Mesothelial cell of epicardium (in vitro differentiated cells): ENCODE measurements around the gene PIGO. TPM values are rescaled to one million over a fixed set of nuclear protein-coding genes. Genes with fewer than 3 reads are reported as not detected.
A peak's percentile ranks its signal among the peaks of the same experiment; 100 is the strongest.

Experiments
- DNase-seq, 2 experiments: peaks; one replicate each; pipeline ENCODE4 v3.0.0; 2021; ENCODE audit warnings: low spot score in 2 of 2; ENCODE audit not compliant: unreplicated experiment in 2 of 2
- H3K27ac Mint-ChIP-seq: 2 replicates; pipeline ENCODE4 v1.8.0; 2021; ENCODE audit warnings: mixed read lengths
- H3K27me3 Mint-ChIP-seq: 2 replicates; pipeline ENCODE4 v1.8.0; 2021; ENCODE audit warnings: low read depth, mixed read lengths
- H3K36me3 Mint-ChIP-seq: 2 replicates; pipeline ENCODE4 v1.8.0; 2021; ENCODE audit warnings: mixed read lengths
- H3K4me1 Mint-ChIP-seq: 2 replicates; pipeline ENCODE4 v1.8.0; 2021; ENCODE audit warnings: mixed read lengths
- H3K4me3 Mint-ChIP-seq: 2 replicates; pipeline ENCODE4 v1.8.0; 2021; ENCODE audit warnings: mild to moderate bottlenecking, moderate library complexity, mixed read lengths
- H3K9me3 Mint-ChIP-seq: 2 replicates; pipeline ENCODE4 v1.8.0; 2021; ENCODE audit warnings: mixed read lengths
- total RNA-seq: library from RNA; stranded (reverse); gene quantifications from 3 replicates; pipeline ENCODE4 v1.2.1, GENCODE V29; 2021
- TF ChIP-seq, protein P1 (sequence below): fragments of 200-600 bp; sonication (generic); IDR thresholded peaks from one replicate; pipeline ENCODE4 v1.5.0; 2021; ENCODE audit warnings: antibody characterized with exemption; ENCODE audit not compliant: unreplicated experiment

The PIGO gene
- total RNA-seq, 1 donor from 2014 or later = 28.4 TPM

- peaks cover 73% of the 10 kb centered on the region for H3K36me3 Mint-ChIP-seq
- no peak overlapping the region for H3K27ac Mint-ChIP-seq
- peaks cover 14% of the 10 kb centered on the region for H3K9me3 Mint-ChIP-seq
Measured at GRCh38 chr9:35054871-35055644, 41.3 kb downstream of the PIGO start.

DNA sequence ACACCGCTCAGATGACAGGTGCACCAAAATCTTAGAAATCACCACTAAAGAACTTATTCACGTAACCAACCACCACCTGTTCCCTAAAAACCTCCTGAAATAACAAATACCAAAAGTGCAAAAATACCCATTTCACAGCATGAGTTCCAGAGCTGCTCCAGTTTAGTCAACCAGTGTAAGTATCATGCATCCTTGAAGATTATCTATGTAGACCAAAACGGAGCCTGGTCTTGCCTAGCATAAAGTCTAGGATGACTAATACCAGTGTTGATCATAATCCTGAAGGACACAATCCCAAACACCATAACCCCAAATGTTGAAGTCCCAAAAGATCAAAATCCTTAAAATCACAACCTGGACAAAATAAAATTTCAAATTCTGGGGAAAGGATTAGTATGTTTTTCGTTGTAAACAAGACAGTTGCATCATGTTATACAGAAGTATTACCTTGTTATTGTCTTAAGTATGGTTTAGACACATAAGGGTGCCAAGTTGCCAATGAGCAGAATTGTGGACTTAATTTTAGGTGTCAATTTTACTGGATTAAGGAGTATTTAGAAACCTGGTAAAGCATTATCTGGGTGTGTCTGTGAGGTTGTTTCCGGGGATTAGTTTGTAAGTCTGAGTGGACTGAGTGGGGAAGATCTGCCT lies 42.1 kb downstream of the PIGO start:
- Mint-ChIP-seq H3K27ac (no peak overlapping the region), H3K4me3 (no peak overlapping the region), H3K9me3 (peaks cover 14% of the 10 kb centered on the region), H3K36me3 (peaks cover 67% of the 10 kb centered on the region), H3K27me3 (no peaks in the 10 kb centered on the region), H3K4me1 (no peaks in the 10 kb centered on the region)
- DNase-seq = no peak
- TF ChIP-seq, protein P1, sequence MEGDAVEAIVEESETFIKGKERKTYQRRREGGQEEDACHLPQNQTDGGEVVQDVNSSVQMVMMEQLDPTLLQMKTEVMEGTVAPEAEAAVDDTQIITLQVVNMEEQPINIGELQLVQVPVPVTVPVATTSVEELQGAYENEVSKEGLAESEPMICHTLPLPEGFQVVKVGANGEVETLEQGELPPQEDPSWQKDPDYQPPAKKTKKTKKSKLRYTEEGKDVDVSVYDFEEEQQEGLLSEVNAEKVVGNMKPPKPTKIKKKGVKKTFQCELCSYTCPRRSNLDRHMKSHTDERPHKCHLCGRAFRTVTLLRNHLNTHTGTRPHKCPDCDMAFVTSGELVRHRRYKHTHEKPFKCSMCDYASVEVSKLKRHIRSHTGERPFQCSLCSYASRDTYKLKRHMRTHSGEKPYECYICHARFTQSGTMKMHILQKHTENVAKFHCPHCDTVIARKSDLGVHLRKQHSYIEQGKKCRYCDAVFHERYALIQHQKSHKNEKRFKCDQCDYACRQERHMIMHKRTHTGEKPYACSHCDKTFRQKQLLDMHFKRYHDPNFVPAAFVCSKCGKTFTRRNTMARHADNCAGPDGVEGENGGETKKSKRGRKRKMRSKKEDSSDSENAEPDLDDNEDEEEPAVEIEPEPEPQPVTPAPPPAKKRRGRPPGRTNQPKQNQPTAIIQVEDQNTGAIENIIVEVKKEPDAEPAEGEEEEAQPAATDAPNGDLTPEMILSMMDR = no peak

More at GRCh38 chr9:35054871-35055644, 41.3 kb downstream of the PIGO start:
- no peak overlapping the region for H3K4me3 Mint-ChIP-seq
- no peaks in the 10 kb centered on the region for H3K27me3 Mint-ChIP-seq
- no peaks in the 10 kb centered on the region for H3K4me1 Mint-ChIP-seq
- TF ChIP-seq, protein P1 = no peak
- no peak for DNase-seq

- no peaks in the 10 kb centered on the region for H3K4me1 Mint-ChIP-seq
- peaks cover 14% of the 10 kb centered on the region for H3K9me3 Mint-ChIP-seq
- TF ChIP-seq, protein P1 = peak; percentile 84
- no peak for DNase-seq
- no peak overlapping the region for H3K27ac Mint-ChIP-seq
- no peak overlapping the region for H3K4me3 Mint-ChIP-seq
- no peaks in the 10 kb centered on the region for H3K27me3 Mint-ChIP-seq
- peaks cover 59% of the 10 kb centered on the region for H3K36me3 Mint-ChIP-seq
Measured at GRCh38 chr9:35051069-35051967, 45.1 kb downstream of the PIGO start.

DNA sequence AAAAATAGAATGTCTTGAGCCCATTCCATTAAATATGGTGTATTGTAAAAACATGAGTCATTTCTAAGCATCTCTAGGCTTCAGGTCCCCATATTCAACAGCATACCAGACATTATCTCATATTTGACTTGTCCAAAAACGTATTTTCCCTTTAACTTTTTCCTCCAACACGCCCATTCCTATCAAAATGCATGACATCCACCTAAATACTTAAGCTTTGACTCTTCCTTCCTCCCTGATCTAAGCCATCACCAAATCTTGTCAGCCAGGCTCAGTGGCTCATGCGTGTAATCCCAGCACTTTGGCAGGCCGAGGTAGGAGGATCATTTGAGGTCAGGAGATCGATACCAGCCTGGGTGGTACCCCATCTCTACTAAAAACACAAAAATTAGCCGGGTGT lies 47.9 kb downstream of the PIGO start:
- Mint-ChIP-seq H3K9me3 (peaks cover 4% of the 10 kb centered on the region), H3K4me3 (no peak overlapping the region), H3K27ac (no peak overlapping the region), H3K36me3 (peaks cover 42% of the 10 kb centered on the region), H3K4me1 (no peaks in the 10 kb centered on the region), H3K27me3 (no peaks in the 10 kb centered on the region)
- DNase-seq = no peak
- TF ChIP-seq, protein P1 = no peak

- Mint-ChIP-seq H3K27ac (no peak overlapping the region), H3K4me1 (no peaks in the 10 kb centered on the region), H3K4me3 (no peak overlapping the region), H3K9me3 (no peaks in the 10 kb centered on the region), H3K27me3 (no peaks in the 10 kb centered on the region), H3K36me3 (peaks cover 44% of the 10 kb centered on the region)
- no peak for DNase-seq
- TF ChIP-seq, protein P1 = no peak
Measured at GRCh38 chr9:35044071-35044470, 52.3 kb downstream of the PIGO start.
